SU-DHL-6 (cell line): ENCODE data around the gene ARR3.

Source experiments
- CTCF ChIP-seq: fragments of 200-600 bp; sonication (generic); IDR thresholded peaks from one replicate; pipeline ENCODE4 v1.5.1; 2017; ENCODE audit warnings: antibody characterized with exemption, mild to moderate bottlenecking, low read length, moderate library complexity; ENCODE audit not compliant: insufficient read depth, poor library complexity, severe bottlenecking
- EZH2phosphoT487 ChIP-seq: fragments of 200-600 bp; sonication (generic), shearing (Covaris generic); conservative IDR thresholded peaks from 2 replicates; pipeline ENCODE4 v1.6.1; 2018; ENCODE audit warnings: mild to moderate bottlenecking, antibody characterized with exemption, low read length, moderate library complexity, mixed read lengths

- TF ChIP-seq CTCF (no peak), EZH2phosphoT487 (no peak)
Observed at GRCh38 chrX:70281951-70282350, 13.8 kb downstream of the ARR3 start, which contains the start of gene RAB41.
